Measurements from ENCODE around the gene AOPEP. TPM values are rescaled to one million over a fixed set of nuclear protein-coding genes. Genes with fewer than 3 reads are reported as not detected.

The AOPEP gene
- total and polyA plus RNA-seq, 3 donors from 2014 or later: 31.4 to 95.0 (median 80.4) TPM

DNA sequence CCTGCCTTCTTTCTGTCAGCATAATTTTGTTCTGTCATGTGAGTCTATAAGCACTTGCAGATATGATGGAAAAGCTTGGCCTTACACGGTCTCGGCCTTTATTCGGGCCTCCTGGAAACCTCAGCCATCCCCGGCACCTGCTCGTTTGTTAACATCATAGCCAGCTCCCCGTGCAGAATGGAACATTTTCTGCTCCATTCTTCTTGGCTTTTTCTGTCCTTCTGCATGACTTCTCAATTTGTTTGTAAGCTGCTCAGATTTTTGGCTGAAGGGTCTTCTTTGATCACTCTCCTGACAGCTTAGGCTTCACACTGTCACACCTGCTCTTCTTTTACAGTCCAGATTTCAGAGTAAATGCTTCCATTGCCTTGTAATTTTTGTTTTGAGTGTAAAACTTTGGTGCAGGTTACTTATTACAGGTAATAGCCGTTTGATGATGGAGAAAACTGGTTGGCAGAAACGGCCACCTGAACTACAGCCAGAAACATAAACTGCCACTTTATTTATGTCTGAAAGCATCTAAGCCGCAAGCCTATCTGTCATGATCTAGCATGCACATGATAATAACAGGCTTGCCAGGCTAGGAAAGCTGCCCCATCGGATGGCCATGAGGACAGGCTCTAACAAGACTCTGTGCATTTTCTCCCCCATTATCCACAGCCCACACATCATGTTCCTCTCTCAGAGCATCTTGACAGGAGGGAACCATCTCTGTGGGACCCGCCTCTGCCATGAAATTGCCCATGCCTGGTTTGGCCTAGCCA, 197.0 kb downstream of the AOPEP start:
- H3K27me3 ChIP-seq: no peaks in the 10 kb centered on the region
- peak overlapping the region; percentile 63 to 86 for H3K27ac ChIP-seq
- H3K4me1 ChIP-seq: peaks cover 44% of the 10 kb centered on the region
- H3K4me3 ChIP-seq: no peak overlapping the region
- DNase-seq: no peak
- H3K9me3 ChIP-seq: no peaks in the 10 kb centered on the region
- intact Hi-C loops (cut with DNase I; ENCODE audit: low total_unique reads): no loop called here
- TF ChIP-seq POLR2A (IDR thresholded peaks at IDR 0.05): no peak
- TF ChIP-seq, protein P1, sequence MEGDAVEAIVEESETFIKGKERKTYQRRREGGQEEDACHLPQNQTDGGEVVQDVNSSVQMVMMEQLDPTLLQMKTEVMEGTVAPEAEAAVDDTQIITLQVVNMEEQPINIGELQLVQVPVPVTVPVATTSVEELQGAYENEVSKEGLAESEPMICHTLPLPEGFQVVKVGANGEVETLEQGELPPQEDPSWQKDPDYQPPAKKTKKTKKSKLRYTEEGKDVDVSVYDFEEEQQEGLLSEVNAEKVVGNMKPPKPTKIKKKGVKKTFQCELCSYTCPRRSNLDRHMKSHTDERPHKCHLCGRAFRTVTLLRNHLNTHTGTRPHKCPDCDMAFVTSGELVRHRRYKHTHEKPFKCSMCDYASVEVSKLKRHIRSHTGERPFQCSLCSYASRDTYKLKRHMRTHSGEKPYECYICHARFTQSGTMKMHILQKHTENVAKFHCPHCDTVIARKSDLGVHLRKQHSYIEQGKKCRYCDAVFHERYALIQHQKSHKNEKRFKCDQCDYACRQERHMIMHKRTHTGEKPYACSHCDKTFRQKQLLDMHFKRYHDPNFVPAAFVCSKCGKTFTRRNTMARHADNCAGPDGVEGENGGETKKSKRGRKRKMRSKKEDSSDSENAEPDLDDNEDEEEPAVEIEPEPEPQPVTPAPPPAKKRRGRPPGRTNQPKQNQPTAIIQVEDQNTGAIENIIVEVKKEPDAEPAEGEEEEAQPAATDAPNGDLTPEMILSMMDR (IDR thresholded peaks at IDR 0.05): no peak
- H3K36me3 ChIP-seq (ENCODE audit: low read depth, missing control alignments): no peaks in the 10 kb centered on the region
- WGBS, 2 donors: 84 to 86% methylated on average over 11 of the region's 11 CpGs

DNA sequence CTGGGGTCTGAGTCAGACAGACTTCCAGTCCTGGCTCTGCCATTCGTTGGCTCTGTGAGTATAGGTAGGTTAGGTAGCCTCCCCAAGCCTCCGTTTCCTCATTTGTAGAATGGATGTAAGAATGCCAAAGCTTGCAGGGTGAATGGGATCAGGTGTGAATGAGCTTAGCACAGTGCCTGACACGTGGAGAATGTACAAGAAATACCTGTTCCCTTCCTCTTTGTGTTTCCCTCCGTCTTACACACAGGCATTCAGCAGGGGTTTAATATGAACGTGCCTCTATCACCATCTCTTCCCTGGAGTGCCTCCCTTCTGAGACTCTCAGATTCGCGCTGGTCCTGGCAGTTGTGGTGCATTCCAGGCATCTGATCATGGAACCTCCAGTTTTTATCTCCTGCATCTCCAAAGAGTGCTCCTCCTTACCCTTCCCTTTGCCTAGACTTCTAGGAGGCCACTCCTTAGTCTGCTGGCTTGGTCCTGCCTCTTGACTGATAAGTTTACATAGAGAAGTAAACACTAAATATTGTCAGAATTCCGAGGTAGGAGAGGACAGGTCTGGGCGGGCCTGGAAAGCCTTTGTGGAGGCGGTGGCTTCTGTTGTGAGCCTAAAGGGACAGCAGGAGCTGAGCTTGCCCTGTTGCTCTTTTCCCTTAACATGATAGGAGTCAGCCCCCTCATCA, 199.4 kb downstream of the AOPEP start:
- H3K9me3 ChIP-seq: no peaks in the 10 kb centered on the region
- H3K27ac ChIP-seq: no peak overlapping the region
- WGBS, 2 donors: 81 to 87% methylated on average over 10 of the region's 10 CpGs
- TF ChIP-seq, protein P1 (IDR thresholded peaks at IDR 0.05): no peak
- TF ChIP-seq POLR2A (IDR thresholded peaks at IDR 0.05): no peak
- no peaks in the 10 kb centered on the region for H3K27me3 ChIP-seq
- DNase-seq: no peak
- no peaks in the 10 kb centered on the region for H3K36me3 ChIP-seq (ENCODE audit: low read depth, missing control alignments)
- no peak overlapping the region for H3K4me3 ChIP-seq
- intact Hi-C loops (cut with DNase I; ENCODE audit: low total_unique reads): no loop called here
- peaks cover 24% of the 10 kb centered on the region for H3K4me1 ChIP-seq

DNA sequence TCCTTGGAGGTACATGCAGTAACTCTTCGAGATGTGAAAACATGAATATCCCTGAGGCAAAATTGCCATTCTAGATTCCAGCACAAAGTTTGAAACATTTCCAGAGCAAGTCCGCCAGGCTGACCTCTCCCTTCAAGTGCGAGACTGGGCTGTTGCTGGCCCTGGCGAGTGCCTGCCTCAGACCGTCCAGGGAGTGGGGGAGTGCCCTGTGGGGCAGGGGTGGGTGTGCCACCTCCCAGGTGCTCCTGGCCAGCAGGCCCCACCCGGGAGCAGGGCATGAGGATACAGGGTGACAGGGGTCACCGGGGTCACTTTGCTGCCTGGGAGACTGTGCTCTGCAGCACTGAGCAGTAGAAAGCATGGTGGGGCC, 199.9 kb downstream of the AOPEP start:
- Histone ChIP-seq H3K9me3 (no peaks in the 10 kb centered on the region), H3K27ac (no peak overlapping the region), H3K36me3 (ENCODE audit: low read depth, missing control alignments) (no peaks in the 10 kb centered on the region), H3K27me3 (no peaks in the 10 kb centered on the region), H3K4me1 (peaks cover 19% of the 10 kb centered on the region), H3K4me3 (no peak overlapping the region)
- WGBS, 2 donors: 60 to 71% methylated on average over 1 to 7 of the region's 7 CpGs
- no peak for DNase-seq
- intact Hi-C loops (cut with DNase I; ENCODE audit: low total_unique reads): no loop called here
- TF ChIP-seq, protein P1 (IDR thresholded peaks at IDR 0.05): no peak
- no peak for TF ChIP-seq POLR2A (IDR thresholded peaks at IDR 0.05)

DNA sequence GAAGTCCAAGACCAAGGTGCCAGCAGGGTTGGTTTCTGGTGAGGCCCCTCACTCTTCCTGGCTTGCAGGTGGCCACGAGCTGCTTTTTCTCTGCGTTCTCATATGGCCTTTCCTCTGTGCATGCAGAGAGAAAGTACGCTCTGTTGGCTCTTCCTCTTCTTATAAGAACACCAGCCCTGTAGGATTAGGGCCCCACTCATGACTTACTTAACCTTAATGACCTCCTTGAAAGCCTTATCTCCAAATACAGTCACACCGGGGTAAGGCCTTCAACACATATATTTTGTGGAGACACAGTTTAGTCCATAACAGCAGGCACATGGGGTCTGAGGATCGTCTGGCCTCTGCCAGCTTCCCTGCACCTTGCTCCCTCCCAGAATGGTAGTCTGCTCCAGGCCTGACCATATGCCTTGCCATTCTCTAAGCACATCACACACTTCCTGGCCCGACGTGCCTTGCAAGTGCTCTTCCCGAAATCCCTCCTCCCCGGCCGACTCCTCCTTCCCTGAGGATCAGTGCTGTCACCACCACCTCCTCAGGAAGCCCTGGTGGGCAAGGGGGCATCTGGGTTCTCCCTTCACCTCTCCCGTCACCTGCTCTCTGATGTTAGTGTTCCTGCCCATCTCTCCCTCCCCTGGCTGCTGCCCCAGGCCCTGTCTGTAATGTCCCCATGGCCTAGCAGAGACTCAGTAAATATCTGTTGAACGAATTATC, 200.7 kb downstream of the AOPEP start:
- 89 to 98% methylated on average over 11 to 12 of the region's 12 CpGs for WGBS, 2 donors
- Histone ChIP-seq H3K4me1 (peaks cover 11% of the 10 kb centered on the region), H3K36me3 (ENCODE audit: low read depth, missing control alignments) (no peaks in the 10 kb centered on the region), H3K9me3 (no peaks in the 10 kb centered on the region), H3K4me3 (no peak overlapping the region), H3K27ac (no peak overlapping the region), H3K27me3 (no peaks in the 10 kb centered on the region)
- TF ChIP-seq, protein P1 (IDR thresholded peaks at IDR 0.05): no peak
- no peak for TF ChIP-seq POLR2A (IDR thresholded peaks at IDR 0.05)
- DNase-seq: no peak
- intact Hi-C loops (cut with DNase I; ENCODE audit: low total_unique reads): no loop called here

Measured in testis (tissue), 3 donors.